Sigmoid colon (tissue), 7 donors: ENCODE data around the gene KRT76. TPM values are rescaled to one million over a fixed set of nuclear protein-coding genes. Genes with fewer than 3 reads are reported as not detected.

Source experiments
- DNase-seq: peaks from one replicate; pipeline ENCODE4 v3.0.0-alpha.2; 2019
- H3K27ac ChIP-seq, 4 donors: fragments of 200-600 bp; sonication (generic); one replicate each; pipeline ENCODE4 v1.5.1; 2016 to 2019; ENCODE audit warnings: mild to moderate bottlenecking in 1 of 4
- H3K27me3 ChIP-seq, 3 donors: fragments of 200-600 bp; sonication (generic); one replicate each; pipeline ENCODE4 v1.5.1; 2019; ENCODE audit warnings: mild to moderate bottlenecking in 1 of 3
- H3K36me3 ChIP-seq, 4 donors: fragments of 200-600 bp; sonication (generic); one replicate each; pipeline ENCODE4 v1.5.1; 2016 to 2019
- H3K4me1 ChIP-seq, 4 donors: fragments of 200-600 bp; sonication (generic); one replicate each; pipeline ENCODE4 v1.5.1; 2017 to 2019
- H3K4me3 ChIP-seq, 4 donors: fragments of 200-600 bp; sonication (generic); one replicate each; pipeline ENCODE4 v1.5.1; 2017 to 2019; ENCODE audit warnings: mild to moderate bottlenecking in 2 of 4, moderate library complexity in 1 of 4
- H3K9me3 ChIP-seq, 4 donors: fragments of 200-600 bp in 3 of 4; sonication (generic) in 3 of 4; one replicate each; pipeline versions ENCODE4 v1.5.1 to v1.6.1; 2013 to 2019
- EP300 ChIP-seq, 4 donors: sonication (generic); formaldehyde crosslinking; IDR thresholded peaks; one replicate each; pipeline ENCODE4 v1.6.1; 2017; ENCODE audit warnings: antibody characterized with exemption in 4 of 4
- POLR2A ChIP-seq, 2 donors: fragments of 450-650 bp; IDR thresholded peaks; one replicate each; pipeline ENCODE4 v1.6.1; 2016; ENCODE audit warnings: antibody characterized with exemption in 2 of 2, mild to moderate bottlenecking in 2 of 2, moderate library complexity in 2 of 2
- POLR2AphosphoS5 ChIP-seq, 4 donors: sonication (generic); formaldehyde crosslinking; IDR thresholded peaks; one replicate each; pipeline ENCODE4 v1.6.1; 2017; ENCODE audit warnings: antibody characterized with exemption in 4 of 4
- WGBS, 2 donors: extraction: QIAGEN DNeasy Blood & Tissue Kit; methylation state at CpG; one replicate each; pipeline ENCODE4 v1.1.7; 2013; 5-methylcytosine and 5-hydroxymethylcytosine counted together
- intact Hi-C: fragments of 100-400 bp; cut with DNase I; formaldehyde crosslinking; loops from one replicate; pipeline ENCODE4 v1.15.1; 2023
- polyA plus RNA-seq, 3 donors: library from polyadenylated mRNA; stranded (reverse); fragments of 200-250 nt; gene quantifications; one replicate each; pipeline ENCODE4 v1.2.3, GENCODE V29; 2013
- total RNA-seq, 4 donors: library from RNA; depleted of rRNA; stranded (reverse); fragments of >200 nt; gene quantifications; one replicate each; pipeline ENCODE4 v1.1.0, GENCODE V29; 2016
- TF ChIP-seq, protein P1 (sequence below), 4 experiments: fragments of 450-650 bp in 3 of 4; fragments of 200-600 bp in 1 of 4; IDR thresholded peaks; one replicate each; pipeline ENCODE4 v1.5.1; 2016 to 2019; ENCODE audit warnings: antibody characterized with exemption in 4 of 4, mild to moderate bottlenecking in 3 of 4, moderate library complexity in 2 of 4
- donor health status: healthy with polysubstance abuse.
- donor health status: Bipolar disorder and iron deficiency.
- donor health status: healthy.

Gene KRT76
- total and polyA plus RNA-seq, 7 donors = not detected

DNA sequence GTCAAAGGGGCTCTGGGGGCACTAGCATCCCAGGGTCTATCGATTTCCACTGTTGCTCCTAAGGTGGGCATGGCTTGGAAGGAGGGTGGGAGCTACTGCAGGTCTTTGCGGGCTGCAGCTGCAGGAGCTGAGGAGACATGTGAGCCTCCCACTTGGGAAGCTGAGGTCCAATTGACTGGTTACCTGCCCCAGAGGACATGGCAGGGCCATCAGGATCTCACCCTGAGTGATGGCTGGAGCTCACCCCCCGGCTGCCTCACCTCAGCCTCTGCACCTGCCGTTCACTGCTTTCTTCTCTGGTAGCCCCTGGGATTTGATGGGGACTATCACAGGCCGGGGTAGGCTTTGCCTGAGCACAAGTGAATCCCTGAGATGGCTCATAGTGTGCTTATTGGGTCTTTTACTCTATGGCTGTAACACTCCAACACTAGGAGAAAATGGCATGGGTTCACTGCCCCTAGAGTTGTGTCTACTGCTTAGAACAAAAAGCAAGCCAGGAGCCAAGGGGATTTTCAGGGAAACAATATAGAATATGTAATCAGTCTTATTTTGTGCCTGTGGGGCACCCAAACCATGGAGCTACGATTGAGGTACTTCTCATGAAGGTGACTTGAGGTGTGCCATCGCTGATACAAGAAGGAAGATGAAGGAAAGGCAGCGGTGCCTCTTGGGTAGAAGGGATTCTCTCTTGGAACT lies 40.0 kb upstream of the KRT76 start:
- Histone ChIP-seq H3K36me3 (no peaks in the 10 kb centered on the region), H3K4me1 (peaks cover 0 to 11% (median under 1%) of the 10 kb centered on the region in 4 donors), H3K9me3 (no peaks in the 10 kb centered on the region), H3K27me3 (peaks cover 0 to 6% (median 0%) of the 10 kb centered on the region in 3 donors), H3K4me3 (no peak overlapping the region), H3K27ac (no peak overlapping the region)
- intact Hi-C loops = no loop called here
- no peak for DNase-seq
- 89 to 93% methylated on average over 8 of the region's 8 CpGs for WGBS, 2 donors
- TF ChIP-seq EP300 (IDR thresholded peaks at IDR 0.05) = no peak

DNA sequence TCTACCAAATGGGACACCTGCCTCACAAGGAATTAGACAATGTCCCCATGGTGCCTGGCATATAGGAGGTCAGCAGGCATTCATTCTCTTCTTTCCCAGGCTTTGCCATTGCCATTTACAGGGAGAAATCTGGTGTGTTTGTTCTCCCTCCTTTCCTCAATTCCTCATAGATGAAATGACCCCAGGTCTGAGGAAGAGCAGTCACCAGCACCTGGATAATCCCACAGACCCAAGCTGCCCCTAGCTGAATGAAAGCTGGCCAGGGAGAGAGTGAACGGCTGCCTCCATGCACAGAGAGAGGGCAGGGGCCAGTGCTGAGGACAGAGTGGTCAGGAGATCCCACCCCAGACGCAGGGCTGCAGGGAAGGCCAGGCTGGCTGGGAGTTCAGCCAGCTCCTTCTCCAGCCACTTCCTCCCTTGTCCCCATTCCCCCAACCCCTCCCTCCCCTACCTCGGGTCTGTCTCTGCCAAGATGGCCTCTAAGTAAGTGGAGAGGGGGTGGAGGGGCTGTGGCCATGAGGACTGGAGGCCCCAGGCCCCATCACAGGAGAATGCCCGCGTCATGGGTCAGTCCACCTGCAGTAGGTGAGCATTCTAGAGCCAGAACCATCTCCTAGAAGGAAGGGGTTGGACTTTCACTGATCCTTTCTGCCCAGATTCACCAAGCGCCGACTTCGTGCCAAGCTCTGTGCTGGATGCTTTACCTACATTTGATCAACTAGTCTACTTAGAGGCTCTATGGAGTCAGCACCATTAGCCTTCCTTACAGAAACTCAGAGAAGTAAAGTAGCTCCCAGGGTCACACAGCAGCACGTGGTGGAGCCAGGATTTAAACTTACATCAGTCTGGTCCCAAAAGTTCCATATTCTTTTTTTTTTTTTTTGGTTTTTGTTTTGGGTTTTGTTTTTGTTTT lies 38.8 kb upstream of the KRT76 start:
- intact Hi-C loops = no loop called here
- TF ChIP-seq EP300 (IDR thresholded peaks at IDR 0.05) (no peak), POLR2AphosphoS5 (IDR thresholded peaks at IDR 0.05) (no peak), POLR2A (IDR thresholded peaks at IDR 0.05) (no peak)
- TF ChIP-seq, protein P1, sequence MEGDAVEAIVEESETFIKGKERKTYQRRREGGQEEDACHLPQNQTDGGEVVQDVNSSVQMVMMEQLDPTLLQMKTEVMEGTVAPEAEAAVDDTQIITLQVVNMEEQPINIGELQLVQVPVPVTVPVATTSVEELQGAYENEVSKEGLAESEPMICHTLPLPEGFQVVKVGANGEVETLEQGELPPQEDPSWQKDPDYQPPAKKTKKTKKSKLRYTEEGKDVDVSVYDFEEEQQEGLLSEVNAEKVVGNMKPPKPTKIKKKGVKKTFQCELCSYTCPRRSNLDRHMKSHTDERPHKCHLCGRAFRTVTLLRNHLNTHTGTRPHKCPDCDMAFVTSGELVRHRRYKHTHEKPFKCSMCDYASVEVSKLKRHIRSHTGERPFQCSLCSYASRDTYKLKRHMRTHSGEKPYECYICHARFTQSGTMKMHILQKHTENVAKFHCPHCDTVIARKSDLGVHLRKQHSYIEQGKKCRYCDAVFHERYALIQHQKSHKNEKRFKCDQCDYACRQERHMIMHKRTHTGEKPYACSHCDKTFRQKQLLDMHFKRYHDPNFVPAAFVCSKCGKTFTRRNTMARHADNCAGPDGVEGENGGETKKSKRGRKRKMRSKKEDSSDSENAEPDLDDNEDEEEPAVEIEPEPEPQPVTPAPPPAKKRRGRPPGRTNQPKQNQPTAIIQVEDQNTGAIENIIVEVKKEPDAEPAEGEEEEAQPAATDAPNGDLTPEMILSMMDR (IDR thresholded peaks at IDR 0.05) = no peak
- peaks cover 0 to 7% (median 0%) of the 10 kb centered on the region in 4 donors for H3K4me1 ChIP-seq

DNA sequence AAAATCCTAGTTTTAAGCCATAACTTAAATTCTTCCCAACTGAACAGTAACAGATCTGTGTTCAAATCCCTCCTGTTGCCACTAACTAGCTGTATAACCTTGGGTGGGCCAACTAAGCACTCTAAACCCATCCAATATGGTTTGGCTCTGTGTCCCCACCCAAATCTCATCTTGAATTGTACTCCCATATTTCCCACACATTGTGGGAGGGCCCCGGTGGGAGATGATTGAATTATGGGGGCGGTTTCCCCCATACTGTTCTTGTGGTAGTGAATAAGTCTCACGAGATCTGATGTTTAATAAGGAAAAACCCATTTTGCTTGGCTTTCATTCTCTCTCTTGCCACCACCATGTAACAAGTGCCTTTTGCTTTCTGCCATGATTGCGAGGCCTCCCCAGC lies 38.0 kb upstream of the KRT76 start:
- intact Hi-C loops = no loop called here
- no peak for DNase-seq
- 94 to 96% methylated on average over 4 of the region's 4 CpGs for WGBS, 2 donors
- Histone ChIP-seq H3K27me3 (peaks cover 0 to 6% (median 0%) of the 10 kb centered on the region in 3 donors), H3K9me3 (no peaks in the 10 kb centered on the region), H3K4me3 (no peak overlapping the region), H3K27ac (no peak overlapping the region), H3K36me3 (no peaks in the 10 kb centered on the region), H3K4me1 (peaks cover 0 to 7% (median 0%) of the 10 kb centered on the region in 4 donors)
- TF ChIP-seq, protein P1 (IDR thresholded peaks at IDR 0.05) = no peak
- TF ChIP-seq EP300 (IDR thresholded peaks at IDR 0.05) = no peak

More for the DNA sequence above, 38.8 kb upstream of the KRT76 start:
- H3K27me3 ChIP-seq = peaks cover 0 to 6% (median 0%) of the 10 kb centered on the region in 3 donors
- 78 to 79% methylated on average over 9 of the region's 9 CpGs for WGBS, 2 donors
- no peaks in the 10 kb centered on the region for H3K9me3 ChIP-seq
- no peaks in the 10 kb centered on the region for H3K36me3 ChIP-seq
- DNase-seq = no peak
- no peak overlapping the region for H3K27ac ChIP-seq
- no peak overlapping the region for H3K4me3 ChIP-seq

DNA sequence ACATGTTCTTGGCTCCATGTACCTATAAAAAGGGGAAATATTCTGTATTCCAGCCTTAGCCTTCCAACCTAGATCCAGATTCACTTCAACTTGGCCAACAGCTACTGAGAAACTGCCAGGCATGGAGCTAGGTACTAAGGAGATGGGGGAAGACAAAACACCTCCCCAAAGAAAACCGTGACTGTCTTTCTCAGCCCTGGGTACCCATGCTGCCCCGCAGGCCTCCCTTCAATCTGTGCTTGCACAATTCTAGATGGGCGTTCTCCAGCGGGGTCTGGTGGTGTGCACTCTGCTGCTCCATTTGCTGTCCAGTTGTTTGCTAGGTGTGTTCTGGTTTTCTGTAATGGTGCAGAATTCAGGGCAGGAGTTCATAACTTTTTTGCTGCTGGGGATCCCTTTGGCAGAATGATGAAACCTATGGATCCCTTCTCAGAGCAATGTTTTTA lies 37.6 kb upstream of the KRT76 start:
- Histone ChIP-seq H3K4me1 (peaks cover 0 to 7% (median 0%) of the 10 kb centered on the region in 4 donors), H3K9me3 (no peaks in the 10 kb centered on the region), H3K36me3 (no peaks in the 10 kb centered on the region), H3K27me3 (peaks cover 0 to 3% (median 0%) of the 10 kb centered on the region in 3 donors), H3K4me3 (no peak overlapping the region), H3K27ac (no peak overlapping the region)
- DNase-seq = no peak
- TF ChIP-seq EP300 (IDR thresholded peaks at IDR 0.05) (no peak), POLR2AphosphoS5 (IDR thresholded peaks at IDR 0.05) (no peak), POLR2A (IDR thresholded peaks at IDR 0.05) (no peak)
- TF ChIP-seq, protein P1 (IDR thresholded peaks at IDR 0.05) = no peak
- intact Hi-C loops = no loop called here
- WGBS, 2 donors = 78 to 85% methylated on average over 4 of the region's 4 CpGs
